ENCODE measurements around the gene ENOX2. TPM values are rescaled to one million over a fixed set of nuclear protein-coding genes. Genes with fewer than 3 reads are reported as not detected.

Gene ENOX2
- total and polyA plus RNA-seq, 3 donors from 2014 or later: 19.4 to 22.8 (median 20.1) TPM

DNA sequence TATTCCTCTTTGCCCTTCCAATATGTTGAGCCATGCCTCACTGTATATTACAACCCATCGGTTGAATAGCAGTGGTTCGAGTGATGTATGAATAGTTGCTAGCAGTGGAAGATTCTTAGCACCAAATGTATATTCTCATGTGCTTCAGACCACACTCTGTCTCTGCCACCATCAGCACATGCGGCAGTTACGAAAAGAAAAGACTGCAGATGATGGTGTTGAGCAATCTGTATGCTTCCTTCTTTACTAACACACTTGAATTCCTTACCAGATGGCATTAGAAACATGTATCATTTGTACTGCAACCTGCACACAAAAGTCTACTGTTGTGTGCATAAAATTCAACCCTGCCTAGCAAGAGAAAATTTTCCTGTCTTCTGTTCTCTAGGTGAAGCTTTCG lies 214.6 kb downstream of the ENOX2 start:
- Histone ChIP-seq H3K4me1 (no peaks in the 10 kb centered on the region), H3K27ac (no peak overlapping the region), H3K4me3 (no peak overlapping the region), H3K9me3 (no peaks in the 10 kb centered on the region), H3K27me3 (no peaks in the 10 kb centered on the region), H3K36me3 (ENCODE audit: low read depth, missing control alignments) (no peaks in the 10 kb centered on the region)
- 95 to 97% methylated on average over 5 of the region's 5 CpGs for WGBS, 2 donors
- no peak for DNase-seq
- TF ChIP-seq, protein P1, sequence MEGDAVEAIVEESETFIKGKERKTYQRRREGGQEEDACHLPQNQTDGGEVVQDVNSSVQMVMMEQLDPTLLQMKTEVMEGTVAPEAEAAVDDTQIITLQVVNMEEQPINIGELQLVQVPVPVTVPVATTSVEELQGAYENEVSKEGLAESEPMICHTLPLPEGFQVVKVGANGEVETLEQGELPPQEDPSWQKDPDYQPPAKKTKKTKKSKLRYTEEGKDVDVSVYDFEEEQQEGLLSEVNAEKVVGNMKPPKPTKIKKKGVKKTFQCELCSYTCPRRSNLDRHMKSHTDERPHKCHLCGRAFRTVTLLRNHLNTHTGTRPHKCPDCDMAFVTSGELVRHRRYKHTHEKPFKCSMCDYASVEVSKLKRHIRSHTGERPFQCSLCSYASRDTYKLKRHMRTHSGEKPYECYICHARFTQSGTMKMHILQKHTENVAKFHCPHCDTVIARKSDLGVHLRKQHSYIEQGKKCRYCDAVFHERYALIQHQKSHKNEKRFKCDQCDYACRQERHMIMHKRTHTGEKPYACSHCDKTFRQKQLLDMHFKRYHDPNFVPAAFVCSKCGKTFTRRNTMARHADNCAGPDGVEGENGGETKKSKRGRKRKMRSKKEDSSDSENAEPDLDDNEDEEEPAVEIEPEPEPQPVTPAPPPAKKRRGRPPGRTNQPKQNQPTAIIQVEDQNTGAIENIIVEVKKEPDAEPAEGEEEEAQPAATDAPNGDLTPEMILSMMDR (IDR thresholded peaks at IDR 0.05): no peak
- no peak for TF ChIP-seq POLR2A (IDR thresholded peaks at IDR 0.05)
- intact Hi-C loops (cut with DNase I; ENCODE audit: low total_unique reads): no loop called here

DNA sequence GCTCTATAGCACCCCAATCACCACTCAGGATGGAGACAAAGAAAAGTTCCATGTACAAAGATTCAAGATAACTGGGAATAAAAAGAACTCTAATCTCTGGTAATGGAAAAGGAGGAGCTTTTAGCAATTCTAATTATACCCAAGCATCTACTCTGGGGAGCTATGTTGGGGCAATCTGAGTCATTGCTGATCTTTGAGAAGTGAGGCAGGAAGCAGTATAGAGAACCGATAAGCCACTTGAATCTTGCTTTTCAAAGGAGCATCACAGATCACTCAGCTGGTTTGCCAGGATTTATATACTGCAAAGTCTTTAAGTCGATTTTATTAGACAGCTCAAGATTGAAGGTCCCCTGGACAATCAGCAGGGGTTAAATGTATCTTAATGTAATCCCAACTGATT lies 220.0 kb downstream of the ENOX2 start:
- TF ChIP-seq, protein P1 (IDR thresholded peaks at IDR 0.05): no peak
- no peaks in the 10 kb centered on the region for H3K36me3 ChIP-seq (ENCODE audit: low read depth, missing control alignments)
- no peaks in the 10 kb centered on the region for H3K27me3 ChIP-seq
- DNase-seq: no peak
- 69 to 75% methylated on average over 2 of the region's 2 CpGs for WGBS, 2 donors
- H3K4me1 ChIP-seq: no peaks in the 10 kb centered on the region
- intact Hi-C loops (cut with DNase I; ENCODE audit: low total_unique reads): no loop called here
- H3K27ac ChIP-seq: no peak overlapping the region
- H3K4me3 ChIP-seq: no peak overlapping the region
- H3K9me3 ChIP-seq: no peaks in the 10 kb centered on the region

DNA sequence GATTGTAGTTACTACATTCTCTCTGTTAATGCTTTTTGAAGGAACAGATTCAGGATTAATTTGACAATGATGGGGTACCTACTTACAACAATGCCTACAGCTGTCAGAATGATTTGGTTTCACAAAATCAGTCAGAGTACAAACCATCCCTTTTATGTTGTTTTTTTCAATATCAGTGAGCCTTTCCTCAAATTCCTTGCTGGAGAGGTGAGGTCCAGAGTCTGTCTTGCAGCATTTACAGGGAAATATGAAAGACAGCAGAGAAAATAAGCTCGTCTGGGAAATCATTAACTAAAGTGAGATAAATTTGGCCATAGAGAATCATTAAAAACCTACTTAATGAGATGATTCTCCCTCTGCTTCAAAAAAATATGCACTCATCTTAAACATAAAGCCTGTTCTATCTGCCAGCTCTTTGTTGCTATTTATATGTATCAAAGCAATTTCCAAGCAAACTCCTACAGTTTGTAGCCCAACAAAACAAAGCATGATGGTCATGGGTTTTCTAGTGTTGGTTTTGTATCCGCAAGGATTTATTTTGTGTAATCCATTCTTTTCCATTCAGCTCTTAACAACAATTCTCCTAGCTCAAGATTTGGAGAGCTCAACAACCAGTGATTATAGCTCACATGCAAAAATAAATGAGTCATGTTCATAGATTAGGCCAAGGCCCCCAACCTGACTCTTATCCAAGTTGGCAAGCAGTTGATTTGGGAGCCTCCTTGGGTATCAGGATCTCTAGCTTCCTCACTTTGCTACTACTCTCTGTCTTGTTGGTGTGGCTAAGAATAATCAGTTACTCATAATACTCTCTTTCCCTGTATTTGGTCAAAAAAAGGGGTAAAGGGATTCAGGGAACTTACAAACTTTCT lies 222.6 kb downstream of the ENOX2 start:
- WGBS, 2 donors: 77 to 78% methylated on average over 2 of the region's 2 CpGs
- no peaks in the 10 kb centered on the region for H3K27me3 ChIP-seq
- TF ChIP-seq, protein P1 (IDR thresholded peaks at IDR 0.05): no peak
- TF ChIP-seq POLR2A (IDR thresholded peaks at IDR 0.05): no peak
- no peaks in the 10 kb centered on the region for H3K9me3 ChIP-seq
- H3K36me3 ChIP-seq (ENCODE audit: low read depth, missing control alignments): no peaks in the 10 kb centered on the region
- peak; percentile 23 for DNase-seq
- H3K4me1 ChIP-seq: no peaks in the 10 kb centered on the region
- H3K27ac ChIP-seq: no peak overlapping the region
- no peak overlapping the region for H3K4me3 ChIP-seq
- intact Hi-C loops (cut with DNase I; ENCODE audit: low total_unique reads): no loop called here

DNA sequence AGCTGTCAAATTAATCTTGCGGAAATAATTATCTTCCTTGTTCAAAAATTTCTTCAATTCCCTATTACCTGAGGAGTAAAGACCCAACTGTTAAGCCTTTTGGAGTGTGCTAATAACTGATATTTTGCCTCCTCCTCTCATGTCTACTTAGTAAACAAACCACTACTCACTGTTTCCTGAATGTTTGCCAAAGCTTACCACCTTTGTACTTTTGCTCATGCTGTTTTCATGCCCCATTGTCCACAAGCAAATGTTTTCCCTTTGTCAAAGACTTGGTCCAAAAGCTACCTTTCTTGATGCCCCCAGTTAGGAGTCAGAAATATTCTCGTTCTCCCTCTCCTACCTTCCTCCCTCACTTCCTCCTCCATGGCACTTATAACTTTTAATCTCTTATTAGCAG lies 226.1 kb downstream of the ENOX2 start:
- intact Hi-C loops (cut with DNase I; ENCODE audit: low total_unique reads): no loop called here

More for the DNA sequence above, 226.1 kb downstream of the ENOX2 start:
- TF ChIP-seq, protein P1 (IDR thresholded peaks at IDR 0.05): no peak
- TF ChIP-seq POLR2A (IDR thresholded peaks at IDR 0.05): no peak
- H3K4me3 ChIP-seq: no peak overlapping the region
- no peaks in the 10 kb centered on the region for H3K4me1 ChIP-seq
- no peaks in the 10 kb centered on the region for H3K27me3 ChIP-seq
- no peaks in the 10 kb centered on the region for H3K9me3 ChIP-seq
- WGBS, 2 donors: 81 to 94% methylated on average over 2 of the region's 2 CpGs
- DNase-seq: no peak
- H3K27ac ChIP-seq: no peak overlapping the region
- H3K36me3 ChIP-seq (ENCODE audit: low read depth, missing control alignments): no peaks in the 10 kb centered on the region

Measured in testis (tissue), 3 donors.